ENCODE data around the gene DZANK1.

The DZANK1 gene

DNA sequence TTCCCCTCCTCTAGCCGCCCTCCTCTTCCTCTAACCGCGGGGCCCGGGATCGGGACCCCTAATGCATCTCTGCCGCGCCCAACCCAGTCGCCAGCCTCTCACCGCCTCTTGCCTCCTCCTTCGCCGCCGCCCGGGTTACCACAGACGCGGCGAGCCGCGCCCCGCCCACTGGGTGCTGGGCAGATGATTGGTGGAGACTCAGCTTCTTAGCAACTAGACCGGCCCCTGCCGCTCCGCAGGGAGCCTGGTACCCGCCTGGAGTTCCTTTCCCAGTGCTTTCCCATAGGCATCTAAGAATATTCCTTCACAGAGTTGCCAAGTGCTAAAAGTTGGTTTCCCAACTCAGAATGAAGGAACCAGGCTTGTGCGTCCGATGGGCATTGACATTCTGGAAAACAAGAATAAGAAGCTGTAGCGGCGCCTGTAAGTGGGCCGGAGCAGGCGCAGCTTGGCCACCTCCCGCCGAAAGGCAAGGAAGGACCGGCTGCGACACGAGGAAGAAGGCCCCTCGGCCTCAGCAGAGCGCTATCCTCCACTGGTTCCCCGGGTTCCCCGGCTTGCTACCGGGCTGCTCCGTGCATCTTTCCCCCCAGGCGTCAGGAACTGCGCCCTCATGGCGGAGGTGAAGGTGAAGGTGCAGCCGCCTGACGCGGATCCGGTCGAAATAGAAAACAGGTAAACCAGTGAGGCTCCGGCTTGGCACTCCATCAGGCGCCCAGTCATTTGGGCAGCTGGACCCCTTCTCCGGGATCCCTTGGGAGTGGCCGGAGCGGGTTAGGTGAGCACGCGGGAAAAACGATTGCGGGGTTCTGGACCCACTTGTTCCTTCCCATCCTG, at the start of gene DZANK1, which contains the start of gene POLR3F:
Gene DZANK1, minus strand, starts transcription at position 137 of the 837 bp plus-strand sequence. CDS start 1,672 bp downstream, outside the sequence.
Gene POLR3F, plus strand, starts transcription at position 497 of the 837 bp plus-strand sequence. Its CDS starts 117 bp downstream, at position 614.
- TF ChIP-seq, protein P1, sequence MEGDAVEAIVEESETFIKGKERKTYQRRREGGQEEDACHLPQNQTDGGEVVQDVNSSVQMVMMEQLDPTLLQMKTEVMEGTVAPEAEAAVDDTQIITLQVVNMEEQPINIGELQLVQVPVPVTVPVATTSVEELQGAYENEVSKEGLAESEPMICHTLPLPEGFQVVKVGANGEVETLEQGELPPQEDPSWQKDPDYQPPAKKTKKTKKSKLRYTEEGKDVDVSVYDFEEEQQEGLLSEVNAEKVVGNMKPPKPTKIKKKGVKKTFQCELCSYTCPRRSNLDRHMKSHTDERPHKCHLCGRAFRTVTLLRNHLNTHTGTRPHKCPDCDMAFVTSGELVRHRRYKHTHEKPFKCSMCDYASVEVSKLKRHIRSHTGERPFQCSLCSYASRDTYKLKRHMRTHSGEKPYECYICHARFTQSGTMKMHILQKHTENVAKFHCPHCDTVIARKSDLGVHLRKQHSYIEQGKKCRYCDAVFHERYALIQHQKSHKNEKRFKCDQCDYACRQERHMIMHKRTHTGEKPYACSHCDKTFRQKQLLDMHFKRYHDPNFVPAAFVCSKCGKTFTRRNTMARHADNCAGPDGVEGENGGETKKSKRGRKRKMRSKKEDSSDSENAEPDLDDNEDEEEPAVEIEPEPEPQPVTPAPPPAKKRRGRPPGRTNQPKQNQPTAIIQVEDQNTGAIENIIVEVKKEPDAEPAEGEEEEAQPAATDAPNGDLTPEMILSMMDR (IDR thresholded peaks at IDR 0.05; ENCODE audit: control insufficient read depth, extremely low read depth, insufficient read depth) = no peak
- DNase-seq (ENCODE audit: low read depth) = peak; percentile 90
- H3K4me3 ChIP-seq (ENCODE audit: low read depth, low read length) = peak within 1 kb of the TSS; percentile 68

DNA sequence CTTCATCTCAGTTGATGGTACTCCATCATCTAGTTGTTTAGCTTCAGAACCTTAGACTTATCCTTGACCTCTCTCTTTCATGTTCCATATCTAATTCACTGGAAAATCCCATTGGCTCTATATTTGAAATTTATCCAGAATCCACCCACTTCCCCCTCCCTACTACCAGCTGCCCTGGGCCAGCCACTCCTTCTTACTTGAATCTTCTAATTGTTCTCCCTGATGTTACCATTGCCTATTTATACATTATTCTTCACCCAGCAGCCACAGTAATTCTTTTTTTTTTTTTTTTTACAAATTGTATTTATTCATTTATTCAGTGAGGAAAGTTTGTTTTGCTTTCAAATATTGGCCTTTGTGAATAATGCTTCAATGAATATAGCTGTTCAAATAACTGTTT, 49.1 kb upstream of the DZANK1 start:
- TF ChIP-seq, protein P1 (IDR thresholded peaks at IDR 0.05; ENCODE audit: control insufficient read depth, extremely low read depth, insufficient read depth) = no peak
- no peak for DNase-seq (ENCODE audit: low read depth)
- H3K4me3 ChIP-seq (ENCODE audit: low read depth, low read length) = no peak overlapping the region

DNA sequence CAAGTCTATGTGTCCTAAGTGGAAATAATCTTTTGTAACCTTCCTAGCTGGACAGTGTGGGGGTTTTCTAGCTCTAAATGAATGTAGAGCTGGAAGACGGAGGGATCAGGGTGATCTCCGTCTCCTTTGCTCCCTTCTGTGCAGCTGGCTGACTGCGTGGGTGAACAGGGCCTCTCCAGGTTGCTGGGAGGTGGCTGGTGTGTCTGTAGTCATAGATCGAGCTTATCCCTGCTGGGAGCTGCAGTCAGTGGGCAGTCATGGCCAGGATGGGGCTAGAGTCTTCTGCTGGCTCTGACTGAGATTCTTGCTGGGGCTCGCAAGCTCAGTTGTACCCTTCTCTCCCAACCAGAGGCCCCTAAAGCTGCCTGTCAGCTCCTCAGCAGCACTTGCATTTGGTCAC, 47.3 kb upstream of the DZANK1 start:
- DNase-seq (ENCODE audit: low read depth) = no peak
- no peak overlapping the region for H3K4me3 ChIP-seq (ENCODE audit: low read depth, low read length)
- TF ChIP-seq, protein P1 (IDR thresholded peaks at IDR 0.05; ENCODE audit: control insufficient read depth, extremely low read depth, insufficient read depth) = no peak

DNA sequence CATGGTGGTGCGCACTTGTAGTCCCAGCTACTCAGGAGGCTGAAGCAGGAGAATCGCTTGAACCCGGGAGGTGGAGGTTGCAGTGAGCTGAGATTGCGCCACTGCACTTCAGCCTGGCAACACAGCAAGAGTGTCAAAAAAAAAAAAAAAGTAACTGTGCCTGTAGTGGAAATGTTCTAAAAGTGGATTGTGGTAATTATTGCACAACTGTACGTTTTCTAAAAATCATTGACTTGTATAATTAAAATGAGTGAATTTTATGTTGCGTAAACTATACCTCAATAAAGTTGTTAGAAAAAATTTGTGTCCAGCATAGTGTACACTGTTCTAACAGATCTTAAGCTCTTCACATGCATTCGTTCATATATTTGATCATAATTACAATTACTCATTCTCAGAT, 46.4 kb upstream of the DZANK1 start:
- TF ChIP-seq, protein P1 (IDR thresholded peaks at IDR 0.05; ENCODE audit: control insufficient read depth, extremely low read depth, insufficient read depth) = no peak
- no peak overlapping the region for H3K4me3 ChIP-seq (ENCODE audit: low read depth, low read length)
- no peak for DNase-seq (ENCODE audit: low read depth)

GRCh38 chr20:18511571-18511970, 44.7 kb upstream of the DZANK1 start:
- TF ChIP-seq, protein P1 (IDR thresholded peaks at IDR 0.05; ENCODE audit: control insufficient read depth, extremely low read depth, insufficient read depth) = no peak
- no peak overlapping the region for H3K4me3 ChIP-seq (ENCODE audit: low read depth, low read length)
- no peak for DNase-seq (ENCODE audit: low read depth)

- H3K4me3 ChIP-seq (ENCODE audit: low read depth, low read length) = peak within 1 kb of the TSS; percentile 86
- peak; percentile 97 for DNase-seq (ENCODE audit: low read depth)
- TF ChIP-seq, protein P1 (IDR thresholded peaks at IDR 0.05; ENCODE audit: control insufficient read depth, extremely low read depth, insufficient read depth) = no peak
Observed at GRCh38 chr20:18507218-18508191, 40.7 kb upstream of the DZANK1 start, which contains the start of gene SEC23B. SEC23B (plus strand) TSS chr20:18507940; CDS start chr20:18510836, 2,896 bp downstream.
